Gastroesophageal sphincter (tissue), 3 donors: Measurements from ENCODE around the gene ALDH18A1.

ENCODE experiments used
- EP300 ChIP-seq: sonication (generic); formaldehyde crosslinking; IDR thresholded peaks from one replicate; pipeline ENCODE4 v1.6.1; 2017; ENCODE audit warnings: antibody characterized with exemption, mild to moderate bottlenecking
- POLR2A ChIP-seq, 2 donors: fragments of 450-650 bp; IDR thresholded peaks; one replicate each; pipeline ENCODE4 v1.6.1; 2017; ENCODE audit warnings: antibody characterized with exemption in 2 of 2, mild to moderate bottlenecking in 2 of 2, moderate library complexity in 1 of 2
- POLR2AphosphoS5 ChIP-seq: sonication (generic); formaldehyde crosslinking; IDR thresholded peaks from one replicate; pipeline ENCODE4 v1.6.1; 2017; ENCODE audit warnings: antibody characterized with exemption
- TF ChIP-seq, protein P1 (sequence below), 4 experiments: fragments of 200-600 bp in 2 of 4; fragments of 450-650 bp in 2 of 4; sonication (generic) in 1 of 4; IDR thresholded peaks; one replicate each; pipeline ENCODE4 v1.5.1; 2017 to 2019; ENCODE audit warnings: antibody characterized with exemption in 4 of 4, mild to moderate bottlenecking in 2 of 4, moderate library complexity in 2 of 4

DNA sequence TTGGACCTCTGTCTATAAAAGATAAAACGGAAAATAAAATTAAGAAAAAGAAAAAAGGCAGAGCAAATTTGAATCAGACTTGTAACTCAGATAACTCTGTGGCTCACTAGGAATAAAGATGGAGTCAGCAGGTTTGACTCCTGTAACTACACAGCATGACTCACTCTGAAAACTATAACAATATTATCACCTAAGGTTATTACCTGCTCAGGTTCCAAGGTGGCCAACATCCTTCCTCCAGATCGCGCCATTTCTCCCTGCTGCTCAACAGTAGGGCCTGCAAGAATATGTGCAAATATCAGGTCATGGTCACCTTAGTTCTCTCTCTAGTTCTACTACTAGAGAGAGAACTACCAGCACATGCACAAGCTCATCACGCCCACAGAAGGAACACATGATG lies 30.0 kb downstream of the ALDH18A1 start:
- TF ChIP-seq, protein P1, sequence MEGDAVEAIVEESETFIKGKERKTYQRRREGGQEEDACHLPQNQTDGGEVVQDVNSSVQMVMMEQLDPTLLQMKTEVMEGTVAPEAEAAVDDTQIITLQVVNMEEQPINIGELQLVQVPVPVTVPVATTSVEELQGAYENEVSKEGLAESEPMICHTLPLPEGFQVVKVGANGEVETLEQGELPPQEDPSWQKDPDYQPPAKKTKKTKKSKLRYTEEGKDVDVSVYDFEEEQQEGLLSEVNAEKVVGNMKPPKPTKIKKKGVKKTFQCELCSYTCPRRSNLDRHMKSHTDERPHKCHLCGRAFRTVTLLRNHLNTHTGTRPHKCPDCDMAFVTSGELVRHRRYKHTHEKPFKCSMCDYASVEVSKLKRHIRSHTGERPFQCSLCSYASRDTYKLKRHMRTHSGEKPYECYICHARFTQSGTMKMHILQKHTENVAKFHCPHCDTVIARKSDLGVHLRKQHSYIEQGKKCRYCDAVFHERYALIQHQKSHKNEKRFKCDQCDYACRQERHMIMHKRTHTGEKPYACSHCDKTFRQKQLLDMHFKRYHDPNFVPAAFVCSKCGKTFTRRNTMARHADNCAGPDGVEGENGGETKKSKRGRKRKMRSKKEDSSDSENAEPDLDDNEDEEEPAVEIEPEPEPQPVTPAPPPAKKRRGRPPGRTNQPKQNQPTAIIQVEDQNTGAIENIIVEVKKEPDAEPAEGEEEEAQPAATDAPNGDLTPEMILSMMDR (IDR thresholded peaks at IDR 0.05), result no peak
- TF ChIP-seq POLR2AphosphoS5 (no peak), EP300 (no peak), POLR2A (IDR thresholded peaks at IDR 0.05) (no peak)
